Liver (tissue), 9 donors: Measurements from ENCODE around the gene DISC1. TPM values are rescaled to one million over a fixed set of nuclear protein-coding genes. Genes with fewer than 3 reads are reported as not detected.

Experiments
- DNase-seq: peaks from one replicate; pipeline ENCODE4 v3.0.0-alpha.2; 2017; ENCODE audit warnings: low spot score
- H3K27ac ChIP-seq, 2 donors: one replicate each; pipeline ENCODE4 v1.7.0; 2013; ENCODE audit warnings: inconsistent platforms in 2 of 2, low read length in 2 of 2, control low read depth in 1 of 2, low read depth in 1 of 2, mild to moderate bottlenecking in 1 of 2
- H3K27me3 ChIP-seq, 4 donors: one replicate each; pipeline versions ENCODE4 v1.6.1 to v1.7.0; 2013; ENCODE audit warnings: low read length in 3 of 4, inconsistent platforms in 1 of 4, mild to moderate bottlenecking in 1 of 4, moderate library complexity in 1 of 4; ENCODE audit not compliant: control insufficient read depth in 4 of 4, insufficient read depth in 4 of 4
- H3K36me3 ChIP-seq, 4 donors: one replicate each; pipeline versions ENCODE4 v1.6.1 to v1.7.0; 2013; ENCODE audit warnings: low read length in 3 of 4, mild to moderate bottlenecking in 3 of 4, low read depth in 1 of 4, moderate library complexity in 1 of 4; ENCODE audit not compliant: control insufficient read depth in 4 of 4, insufficient read depth in 3 of 4
- H3K4me1 ChIP-seq, 4 donors: one replicate each; pipeline versions ENCODE4 v1.6.1 to v1.7.0; 2013; ENCODE audit warnings: low read length in 3 of 4, mild to moderate bottlenecking in 3 of 4, moderate library complexity in 1 of 4; ENCODE audit not compliant: control insufficient read depth in 4 of 4, insufficient read depth in 4 of 4
- H3K4me3 ChIP-seq, 3 donors: one replicate each; pipeline versions ENCODE4 v1.6.1 to v1.7.0; 2013; ENCODE audit warnings: low read length in 3 of 3, control low read depth in 1 of 3, low read depth in 1 of 3, mild to moderate bottlenecking in 1 of 3
- H3K9ac ChIP-seq, 2 donors: one replicate each; pipeline ENCODE4 v1.7.0; 2013; ENCODE audit warnings: low read length in 2 of 2, mild to moderate bottlenecking in 2 of 2, moderate library complexity in 2 of 2, control low read depth in 1 of 2, low read depth in 1 of 2
- H3K9me3 ChIP-seq, 4 donors: one replicate each; pipeline versions ENCODE4 v1.6.1 to v1.7.0; 2013; ENCODE audit warnings: low read length in 3 of 4; ENCODE audit not compliant: control insufficient read depth in 4 of 4
- EGR1 ChIP-seq, 2 donors: IDR thresholded peaks; 2 replicates each; pipeline ENCODE4 v1.6.1; 2016 to 2018; ENCODE audit warnings: antibody characterized with exemption in 2 of 2, low read depth in 2 of 2
- FOXA1 ChIP-seq: IDR thresholded peaks from 2 replicates; pipeline ENCODE4 v1.6.1; 2016; ENCODE audit warnings: antibody characterized with exemption
- GABPA ChIP-seq, 2 donors: IDR thresholded peaks in 1 of 2; conservative IDR thresholded peaks in 1 of 2; 2 replicates each; pipeline ENCODE4 v1.6.1; 2016; ENCODE audit warnings: antibody characterized with exemption in 2 of 2, mild to moderate bottlenecking in 1 of 2, moderate library complexity in 1 of 2
- HNF4A ChIP-seq, 2 donors: conservative IDR thresholded peaks; 2 replicates each; pipeline ENCODE4 v1.6.1; 2016; ENCODE audit warnings: antibody characterized with exemption in 2 of 2, mild to moderate bottlenecking in 2 of 2
- MAX ChIP-seq: IDR thresholded peaks from 2 replicates; pipeline ENCODE4 v1.6.1; 2016; ENCODE audit warnings: antibody characterized with exemption
- RAD21 ChIP-seq, 2 donors: IDR thresholded peaks; 2 replicates each; pipeline ENCODE4 v1.6.1; 2016; ENCODE audit warnings: antibody characterized with exemption in 2 of 2, mild to moderate bottlenecking in 2 of 2
- REST ChIP-seq: IDR thresholded peaks from 2 replicates; pipeline ENCODE4 v1.6.1; 2016; ENCODE audit warnings: antibody characterized with exemption, mild to moderate bottlenecking
- RXRA ChIP-seq, 2 donors: IDR thresholded peaks; 2 replicates each; pipeline ENCODE4 v1.6.1; 2017 to 2018; ENCODE audit warnings: antibody characterized with exemption in 2 of 2, mild to moderate bottlenecking in 1 of 2
- SP1 ChIP-seq: IDR thresholded peaks from 2 replicates; pipeline ENCODE4 v1.6.1; 2018; ENCODE audit warnings: antibody characterized with exemption, mild to moderate bottlenecking
- TAF1 ChIP-seq: conservative IDR thresholded peaks from 2 replicates; pipeline ENCODE4 v1.6.1; 2016; ENCODE audit warnings: antibody characterized with exemption, mild to moderate bottlenecking
- WGBS: extraction: QIAGEN DNeasy Blood & Tissue Kit; methylation state at CpG from one replicate; pipeline ENCODE4 v1.1.7; 2013; 5-methylcytosine and 5-hydroxymethylcytosine counted together
- polyA plus RNA-seq, 2 donors: library from polyadenylated mRNA; stranded (reverse) in 1 of 2; unstranded in 1 of 2; fragments of 200-250 nt in 1 of 2; fragments of >200 nt in 1 of 2; fragmentation: Nextera tagmentation in 1 of 2; extraction: Ambion mirVana in 1 of 2; gene quantifications; one replicate each; pipeline versions ENCODE4 v1.2.1 to v1.2.3, GENCODE V29; 2013 to 2015
- total RNA-seq, 2 donors: library from RNA; depleted of rRNA; stranded (reverse); fragments of >200 nt; gene quantifications; one replicate each; pipeline ENCODE4 v1.2.3, GENCODE V29; 2014
- TF ChIP-seq, protein P1 (sequence below): fragments of 150-350 bp; IDR thresholded peaks from 2 replicates; pipeline ENCODE4 v1.5.1; 2017; ENCODE audit warnings: improper control_type of control experiment, low read depth, low read length; ENCODE audit not compliant: missing input control
- donor health status: healthy.
- donor health status: healthy.
- donor health status: healthy.
- donor health status: healthy.
- donor health status: healthy.

DISC1 gene
- total and polyA plus RNA-seq, 4 donors, result 0.45 to 6.3 (median 2.3) TPM

GRCh38 chr1:231628207-231628876 is 1.8 kb downstream of the DISC1 start (continued):
- TF ChIP-seq, protein P1, sequence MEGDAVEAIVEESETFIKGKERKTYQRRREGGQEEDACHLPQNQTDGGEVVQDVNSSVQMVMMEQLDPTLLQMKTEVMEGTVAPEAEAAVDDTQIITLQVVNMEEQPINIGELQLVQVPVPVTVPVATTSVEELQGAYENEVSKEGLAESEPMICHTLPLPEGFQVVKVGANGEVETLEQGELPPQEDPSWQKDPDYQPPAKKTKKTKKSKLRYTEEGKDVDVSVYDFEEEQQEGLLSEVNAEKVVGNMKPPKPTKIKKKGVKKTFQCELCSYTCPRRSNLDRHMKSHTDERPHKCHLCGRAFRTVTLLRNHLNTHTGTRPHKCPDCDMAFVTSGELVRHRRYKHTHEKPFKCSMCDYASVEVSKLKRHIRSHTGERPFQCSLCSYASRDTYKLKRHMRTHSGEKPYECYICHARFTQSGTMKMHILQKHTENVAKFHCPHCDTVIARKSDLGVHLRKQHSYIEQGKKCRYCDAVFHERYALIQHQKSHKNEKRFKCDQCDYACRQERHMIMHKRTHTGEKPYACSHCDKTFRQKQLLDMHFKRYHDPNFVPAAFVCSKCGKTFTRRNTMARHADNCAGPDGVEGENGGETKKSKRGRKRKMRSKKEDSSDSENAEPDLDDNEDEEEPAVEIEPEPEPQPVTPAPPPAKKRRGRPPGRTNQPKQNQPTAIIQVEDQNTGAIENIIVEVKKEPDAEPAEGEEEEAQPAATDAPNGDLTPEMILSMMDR, result no peak

DNA sequence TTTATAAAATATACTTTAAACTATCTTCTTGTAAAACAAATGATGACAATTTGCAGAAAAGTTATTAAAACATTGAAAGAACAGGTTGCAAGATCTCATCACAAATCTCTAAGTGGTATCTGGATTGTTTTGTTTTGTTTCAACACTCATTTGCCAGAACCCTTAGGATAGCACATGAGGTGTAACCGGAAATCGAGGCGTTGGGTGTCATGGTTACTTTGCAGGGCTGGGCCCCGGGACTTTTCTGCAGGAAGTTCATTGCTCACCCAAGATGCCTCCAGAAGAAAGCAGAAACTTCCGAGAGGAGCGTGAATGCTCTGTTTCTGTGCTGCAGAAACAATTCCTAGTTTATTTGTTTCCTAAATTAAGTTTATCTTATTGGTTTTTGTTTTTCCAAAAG is 2.5 kb downstream of the DISC1 start:
- Histone ChIP-seq H3K4me1 (peaks cover 0 to 20% (median 11%) of the 10 kb centered on the region in 4 donors), H3K27me3 (no peaks in the 10 kb centered on the region), H3K9me3 (no peaks in the 10 kb centered on the region), H3K4me3 (no peak overlapping the region), H3K36me3 (no peaks in the 10 kb centered on the region), H3K9ac (no peak overlapping the region), H3K27ac (no peak overlapping the region)
- DNase-seq, result no peak
- WGBS, result 71% methylated on average over 6 of the region's 6 CpGs
- no peak for TF ChIP-seq SP1
- no peak for TF ChIP-seq RAD21 (IDR thresholded peaks at IDR 0.05)
- TF ChIP-seq EGR1 (IDR thresholded peaks at IDR 0.05; ENCODE audit: low read depth in 2 of 2), result no peak
- no peak for TF ChIP-seq TAF1
- TF ChIP-seq FOXA1, result no peak
- no peak for TF ChIP-seq HNF4A (conservative IDR thresholded peaks at IDR 0.05)

- Histone ChIP-seq H3K27me3 (no peaks in the 10 kb centered on the region), H3K27ac (no peak overlapping the region), H3K4me1 (peaks cover 0 to 20% (median 11%) of the 10 kb centered on the region in 4 donors), H3K9me3 (no peaks in the 10 kb centered on the region), H3K36me3 (no peaks in the 10 kb centered on the region), H3K9ac (no peak overlapping the region), H3K4me3 (no peak overlapping the region)
- 91% methylated on average over 10 of the region's 10 CpGs for WGBS
- TF ChIP-seq, protein P1, result no peak
- TF ChIP-seq GABPA (IDR thresholded peaks at IDR 0.05 in 1 of 2, conservative IDR thresholded peaks at IDR 0.05 in 1 of 2), result no peak
- TF ChIP-seq MAX, result no peak
- TF ChIP-seq HNF4A (conservative IDR thresholded peaks at IDR 0.05), result no peak
- no peak for TF ChIP-seq RAD21 (IDR thresholded peaks at IDR 0.05)
- no peak for TF ChIP-seq SP1
- TF ChIP-seq RXRA (IDR thresholded peaks at IDR 0.05), result no peak
- no peak for TF ChIP-seq EGR1 (IDR thresholded peaks at IDR 0.05; ENCODE audit: low read depth in 2 of 2)
- TF ChIP-seq REST, result no peak
- no peak for DNase-seq
These were observed 4.1 kb downstream of the DISC1 start for GRCh38 chr1:231630558-231631205.
